Aorta (tissue), 5 donors: ENCODE results near the gene ARHGAP15. TPM values are rescaled to one million over a fixed set of nuclear protein-coding genes. Genes with fewer than 3 reads are reported as not detected.

Source experiments
- ATAC-seq: fragments of 200-7000 bp; cut with Tn5 transposase; one replicate; pipeline ENCODE4 v1.9.1; 2022; ENCODE audit warnings: moderate library complexity; ENCODE audit not compliant: low FRiP score
- DNase-seq, 2 donors: peaks; one replicate each; pipeline ENCODE4 v3.0.0-alpha.2; 2020
- H3K27ac ChIP-seq, 2 donors: one replicate each; pipeline ENCODE4 v1.5.1; 2013; ENCODE audit warnings: low read length in 2 of 2, mild to moderate bottlenecking in 2 of 2, moderate library complexity in 2 of 2, control low read depth in 1 of 2, inconsistent platforms in 1 of 2, low read depth in 1 of 2
- H3K27me3 ChIP-seq, 2 donors: one replicate each; pipeline ENCODE4 v1.6.1; 2013; ENCODE audit warnings: control low read depth in 1 of 2, low read length in 1 of 2, mild to moderate bottlenecking in 1 of 2, moderate library complexity in 1 of 2; ENCODE audit not compliant: insufficient read depth in 2 of 2, control insufficient read depth in 1 of 2
- H3K36me3 ChIP-seq, 2 donors: one replicate each; pipeline ENCODE4 v1.6.1; 2013; ENCODE audit warnings: control low read depth in 1 of 2, low read length in 1 of 2, mild to moderate bottlenecking in 1 of 2; ENCODE audit not compliant: insufficient read depth in 2 of 2, control insufficient read depth in 1 of 2
- H3K4me1 ChIP-seq, 2 donors: one replicate each; pipeline ENCODE4 v1.6.1; 2013; ENCODE audit warnings: low read length in 2 of 2, control low read depth in 1 of 2, mild to moderate bottlenecking in 1 of 2, moderate library complexity in 1 of 2; ENCODE audit not compliant: insufficient read depth in 2 of 2, control insufficient read depth in 1 of 2
- H3K4me3 ChIP-seq, 2 donors: one replicate each; pipeline ENCODE4 v1.5.1; 2013; ENCODE audit warnings: low read length in 2 of 2, control low read depth in 1 of 2, mild to moderate bottlenecking in 1 of 2
- H3K9me3 ChIP-seq: one replicate; pipeline ENCODE4 v1.6.1; 2013; ENCODE audit warnings: mild to moderate bottlenecking, low read length; ENCODE audit not compliant: control insufficient read depth
- WGBS, 2 donors: extraction: QIAGEN DNeasy Blood & Tissue Kit; methylation state at CpG; one replicate each; pipeline ENCODE4 v1.1.7; 2013; 5-methylcytosine and 5-hydroxymethylcytosine counted together
- intact Hi-C, 2 donors: fragments of 100-400 bp; cut with DNase I; formaldehyde crosslinking; loops; one replicate each; pipeline versions ENCODE4 v1.14.2 to v1.15.0; 2022
- polyA plus RNA-seq, 2 donors: library from polyadenylated mRNA; stranded (reverse); fragments of 200-250 nt; gene quantifications; one replicate each; pipeline ENCODE4 v1.2.3, GENCODE V29; 2013
- total RNA-seq, 2 donors: library from RNA; stranded (reverse); fragmentation: NEBNext Ultra II Directional; extraction: Animal tissue kit (Norgen Biotek cat#: 25700); gene quantifications; one replicate each; pipeline ENCODE4 v1.2.1, GENCODE V29; 2021
- donor health status: healthy with polysubstance abuse.
- donor health status: Bipolar disorder and iron deficiency.
- donor health status: DM: no; HTN: no; CAD: no.
- donor health status: DM: no; HTN: no; CAD: no.
- donor health status: DM: yes; HTN: yes; CAD: no.

Gene ARHGAP15
- total and polyA plus RNA-seq, 4 donors: 9.8 to 26.2 (median 12.8) TPM

- H3K9me3 ChIP-seq: no peaks in the 10 kb centered on the region
- 56 to 74% methylated on average over 1 of the region's 1 CpG for WGBS, 2 donors
- no peak overlapping the region for H3K4me3 ChIP-seq
- no peak for DNase-seq
- H3K4me1 ChIP-seq: no peaks in the 10 kb centered on the region
- H3K27me3 ChIP-seq: no peaks in the 10 kb centered on the region
- H3K27ac ChIP-seq: no peak overlapping the region
- intact Hi-C loops: no loop called here
- no peaks in the 10 kb centered on the region for H3K36me3 ChIP-seq
- ATAC-seq: no peak
Measured at GRCh38 chr2:143333847-143334246, 204.6 kb downstream of the ARHGAP15 start.

- no peak for ATAC-seq
- 57 to 63% methylated on average over 4 of the region's 4 CpGs for WGBS, 2 donors
- intact Hi-C loops: no loop called here
- Histone ChIP-seq H3K36me3 (no peaks in the 10 kb centered on the region), H3K27ac (no peak overlapping the region), H3K4me3 (no peak overlapping the region), H3K9me3 (no peaks in the 10 kb centered on the region), H3K27me3 (no peaks in the 10 kb centered on the region), H3K4me1 (no peaks in the 10 kb centered on the region)
- no peak for DNase-seq
Measured at GRCh38 chr2:143334837-143335236, 205.6 kb downstream of the ARHGAP15 start.

GRCh38 chr2:143336719-143337210, 207.5 kb downstream of the ARHGAP15 start:
- WGBS, 2 donors: 98 to 100% methylated on average over 1 of the region's 1 CpG
- intact Hi-C loops: no loop called here
- H3K27ac ChIP-seq: no peak overlapping the region
- peaks cover 0 to 1% of the 10 kb centered on the region in 2 donors for H3K4me1 ChIP-seq
- ATAC-seq (no peak), DNase-seq (no peak)
- no peaks in the 10 kb centered on the region for H3K27me3 ChIP-seq
- H3K4me3 ChIP-seq: no peak overlapping the region
- no peaks in the 10 kb centered on the region for H3K36me3 ChIP-seq
- no peaks in the 10 kb centered on the region for H3K9me3 ChIP-seq

- H3K4me3 ChIP-seq: no peak overlapping the region
- H3K4me1 ChIP-seq: peaks cover 0 to 1% of the 10 kb centered on the region in 2 donors
- 94 to 99% methylated on average over 2 of the region's 2 CpGs for WGBS, 2 donors
- H3K36me3 ChIP-seq: no peaks in the 10 kb centered on the region
- no peak for DNase-seq
- no peak for ATAC-seq
- intact Hi-C loops: no loop called here
- H3K9me3 ChIP-seq: no peaks in the 10 kb centered on the region
- H3K27ac ChIP-seq: no peak overlapping the region
- H3K27me3 ChIP-seq: no peaks in the 10 kb centered on the region
Measured at GRCh38 chr2:143341478-143341877, 212.3 kb downstream of the ARHGAP15 start.

- H3K9me3 ChIP-seq: no peaks in the 10 kb centered on the region
- WGBS, 2 donors: 98% methylated on average over 2 of the region's 2 CpGs
- H3K27ac ChIP-seq: no peak overlapping the region
- ATAC-seq (no peak), DNase-seq (no peak)
- H3K4me1 ChIP-seq: peaks cover 0 to 1% of the 10 kb centered on the region in 2 donors
- no peak overlapping the region for H3K4me3 ChIP-seq
- no peaks in the 10 kb centered on the region for H3K27me3 ChIP-seq
- no peaks in the 10 kb centered on the region for H3K36me3 ChIP-seq
- intact Hi-C loops: no loop called here
Measured at GRCh38 chr2:143344780-143345179, 215.6 kb downstream of the ARHGAP15 start.

- H3K36me3 ChIP-seq: no peaks in the 10 kb centered on the region
- intact Hi-C loops: no loop called here
- no peak overlapping the region for H3K4me3 ChIP-seq
- no peaks in the 10 kb centered on the region for H3K9me3 ChIP-seq
- H3K27me3 ChIP-seq: no peaks in the 10 kb centered on the region
- WGBS, 2 donors: 76 to 84% methylated on average over 9 of the region's 9 CpGs
- no peak overlapping the region for H3K27ac ChIP-seq
- DNase-seq: no peak
- H3K4me1 ChIP-seq: no peaks in the 10 kb centered on the region
- ATAC-seq: no peak
Measured at GRCh38 chr2:143345887-143346787, 216.9 kb downstream of the ARHGAP15 start.

- intact Hi-C loops: no loop called here
- Histone ChIP-seq H3K4me3 (no peak overlapping the region), H3K9me3 (no peaks in the 10 kb centered on the region), H3K36me3 (no peaks in the 10 kb centered on the region), H3K27me3 (no peaks in the 10 kb centered on the region), H3K27ac (no peak overlapping the region), H3K4me1 (no peaks in the 10 kb centered on the region)
- no peak for DNase-seq
- ATAC-seq: no peak
- WGBS, 2 donors: 91 to 92% methylated on average over 10 of the region's 10 CpGs
Measured at GRCh38 chr2:143347271-143347695, 218.1 kb downstream of the ARHGAP15 start.

GRCh38 chr2:143347901-143348414, 218.7 kb downstream of the ARHGAP15 start:
- DNase-seq: no peak
- WGBS, 2 donors: 93 to 94% methylated on average over 4 of the region's 4 CpGs
- ATAC-seq: no peak
- H3K4me1 ChIP-seq: no peaks in the 10 kb centered on the region
- no peak overlapping the region for H3K4me3 ChIP-seq
- H3K36me3 ChIP-seq: no peaks in the 10 kb centered on the region
- intact Hi-C loops: no loop called here
- no peak overlapping the region for H3K27ac ChIP-seq
- H3K27me3 ChIP-seq: no peaks in the 10 kb centered on the region
- H3K9me3 ChIP-seq: no peaks in the 10 kb centered on the region
